Hindlimb muscle (tissue), 1 donor: Measurements from ENCODE around the gene COL4A1. TPM values are rescaled to one million over a fixed set of nuclear protein-coding genes. Genes with fewer than 3 reads are reported as not detected.
A peak's percentile ranks its signal among the peaks of the same experiment; 100 is the strongest.

Source experiments
- DNase-seq: peaks from one replicate; pipeline ENCODE4 v3.0.0-alpha.2; 2013
- polyA plus RNA-seq: library from polyadenylated mRNA; unstranded; fragments of 120-200 nt; gene quantifications from one replicate; pipeline ENCODE4 v1.2.1, GENCODE V29; 2013; ENCODE audit not compliant: insufficient read length

COL4A1 gene
- polyA plus RNA-seq, 1 donor = 706 TPM

DNA sequence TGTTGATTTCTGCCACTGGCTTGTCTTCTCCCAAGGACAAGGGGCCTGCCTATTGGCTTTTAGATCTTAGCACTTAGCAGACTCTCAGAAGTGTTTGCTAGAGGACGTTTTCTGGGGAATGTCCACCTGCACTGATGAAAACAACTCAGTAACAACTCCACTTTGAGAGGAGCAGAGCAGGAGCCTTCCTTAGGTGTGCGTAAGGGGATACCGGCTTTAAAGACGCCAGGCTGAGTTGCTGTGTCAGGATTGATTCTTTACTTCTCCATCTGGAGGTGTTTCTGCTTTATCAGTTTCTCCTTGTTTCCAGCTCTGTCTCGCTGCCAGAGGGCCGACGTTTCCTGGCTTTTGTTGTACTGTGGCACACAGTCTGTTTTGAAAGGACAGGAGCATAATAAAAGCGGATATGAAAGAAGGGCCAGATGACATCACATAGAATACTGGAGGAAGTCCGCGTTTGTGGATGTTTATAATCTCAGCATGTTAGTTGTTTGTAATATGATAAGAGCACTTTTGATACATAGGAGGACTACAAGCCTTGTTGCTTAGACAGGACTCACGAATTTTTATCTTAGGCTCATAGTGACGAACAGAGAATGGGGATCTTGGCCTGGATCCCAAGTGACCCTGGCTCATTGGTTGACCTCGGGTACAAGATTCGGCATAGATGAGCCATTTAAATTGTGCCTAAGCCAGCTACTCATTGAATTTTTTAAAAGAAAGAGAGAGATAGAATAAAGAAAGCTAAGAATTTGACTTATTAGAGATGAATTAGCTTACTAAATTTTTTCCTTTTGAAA is 34.7 kb upstream of the COL4A1 start:
- DNase-seq = no peak

DNA sequence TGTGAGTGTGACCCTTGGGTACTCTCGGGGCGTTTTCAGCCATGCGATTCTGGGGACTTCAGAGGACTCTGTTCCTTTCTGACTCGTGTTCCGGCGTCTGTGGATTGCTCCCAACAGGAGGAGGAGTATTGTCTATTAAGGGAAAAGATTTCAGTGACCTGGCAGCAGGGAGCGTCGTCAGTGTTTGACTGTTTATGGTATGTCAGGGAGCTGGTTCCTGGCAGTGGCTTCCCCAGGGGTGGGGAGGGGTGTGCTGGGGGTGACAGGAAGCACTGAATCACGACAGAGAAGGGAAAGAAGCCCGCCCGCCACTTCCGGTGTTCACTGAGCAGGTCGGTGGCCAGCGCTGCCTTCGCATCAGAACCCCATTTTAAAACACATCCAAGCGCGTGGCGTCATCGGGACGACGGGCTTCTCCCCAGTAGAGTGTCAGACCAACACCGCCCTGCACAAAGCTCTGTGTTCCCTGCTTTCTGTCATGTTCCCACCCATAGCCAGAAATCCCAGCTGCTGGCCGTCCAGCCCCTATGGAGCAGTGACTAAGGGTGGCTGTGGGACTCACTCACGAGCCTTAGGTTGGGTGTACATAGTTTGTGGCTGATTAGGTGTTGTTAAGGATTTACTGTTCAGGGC is 34.0 kb upstream of the COL4A1 start:
- DNase-seq = no peak

DNA sequence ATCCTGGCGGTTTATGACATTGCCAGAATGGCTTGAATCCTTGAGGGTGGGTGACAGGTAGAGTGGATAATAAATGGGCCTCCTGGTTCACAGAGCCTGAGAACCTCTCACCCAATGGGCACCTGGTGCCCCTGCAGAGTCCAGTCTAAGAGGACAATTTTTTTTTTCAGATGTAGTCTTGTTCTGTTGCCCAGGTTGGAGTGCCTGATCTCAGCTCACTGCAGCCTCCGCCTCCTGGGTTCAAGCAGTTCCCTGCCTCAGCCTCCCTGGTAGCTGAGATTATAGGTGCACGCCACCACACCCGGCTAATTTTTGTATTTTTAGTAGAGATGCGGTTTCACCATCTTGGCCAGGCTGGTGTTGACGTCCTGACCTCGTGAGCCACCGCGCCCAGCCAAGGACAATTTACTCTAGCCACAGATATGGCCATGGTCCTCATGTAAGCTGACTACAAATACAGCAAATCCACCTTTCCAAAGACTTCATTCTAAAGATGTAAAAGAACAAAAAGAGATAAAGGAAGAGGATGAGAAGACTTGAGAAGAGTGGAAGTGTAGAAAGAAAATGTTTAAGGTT is 33.1 kb upstream of the COL4A1 start:
- no peak for DNase-seq

DNA sequence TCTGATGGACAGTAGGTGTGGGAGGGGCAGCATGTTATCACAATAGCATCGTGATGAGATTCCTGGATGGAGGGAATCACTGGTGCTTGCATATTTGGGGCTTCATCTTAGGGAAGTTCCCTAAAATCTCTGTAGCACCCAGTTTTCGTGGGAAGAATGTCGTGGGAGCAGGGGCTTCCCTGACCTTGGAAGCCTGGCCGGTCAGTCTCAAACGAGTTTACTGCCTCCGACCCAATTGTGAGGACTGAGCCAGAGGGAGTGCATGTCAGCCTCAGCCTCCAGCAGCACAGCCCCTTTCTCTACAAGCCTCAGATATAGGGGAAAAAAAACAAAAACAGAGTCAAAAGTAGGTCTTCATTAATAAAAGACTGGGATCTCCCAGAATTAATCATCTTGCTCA is 32.3 kb upstream of the COL4A1 start:
- no peak for DNase-seq

DNA sequence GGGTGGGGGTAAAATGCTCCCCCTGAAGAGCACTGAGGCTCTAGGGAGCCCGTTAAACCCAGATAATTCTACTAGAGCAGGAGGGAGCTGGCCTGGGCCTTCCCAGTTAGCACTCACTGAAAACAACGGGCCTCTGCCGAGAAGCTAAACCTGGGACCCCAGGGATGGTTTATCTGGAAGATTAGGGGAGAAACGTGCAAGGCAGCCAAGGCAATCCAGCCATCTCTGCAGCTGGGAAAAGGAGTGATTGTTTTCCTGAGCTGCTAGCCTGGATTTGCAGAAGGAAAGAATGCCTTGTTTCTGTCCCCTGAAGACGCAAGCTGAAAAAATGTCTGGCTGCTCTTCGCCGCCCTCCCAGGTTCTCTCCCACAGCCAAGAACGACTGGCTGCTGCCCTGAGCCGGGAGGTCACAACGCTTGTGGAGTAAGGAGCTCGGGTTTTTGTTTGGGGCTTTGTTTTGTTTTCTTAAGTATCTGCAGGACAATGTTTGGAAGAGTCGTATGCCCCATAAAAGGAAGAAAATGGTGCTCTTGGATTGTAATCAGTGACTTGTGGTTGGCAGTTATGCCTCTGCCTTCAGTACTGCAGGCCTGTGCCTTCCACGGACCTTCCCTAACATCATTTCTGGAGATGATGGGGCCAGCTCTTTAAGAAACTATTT is 31.6 kb upstream of the COL4A1 start:
- DNase-seq = peak; percentile 82

DNA sequence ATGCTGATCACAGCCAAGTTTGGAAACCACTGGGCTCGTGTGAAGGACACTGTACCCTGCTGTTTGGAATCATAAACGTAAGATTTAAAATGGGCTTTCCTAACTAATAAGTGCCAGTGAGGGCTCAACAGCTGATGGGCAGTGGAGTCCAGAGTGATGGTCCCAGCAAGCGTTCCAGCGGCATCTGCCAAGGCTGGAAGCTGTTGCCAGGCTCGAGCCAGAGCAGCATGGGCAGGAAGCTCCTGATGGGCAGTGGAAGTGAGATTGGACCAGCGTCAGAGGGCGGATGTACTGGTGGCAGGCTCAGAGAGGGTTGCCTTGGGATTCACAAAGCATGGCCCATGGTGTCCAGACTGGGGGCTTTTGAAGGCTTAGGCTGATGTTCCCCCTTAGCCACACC is 30.3 kb upstream of the COL4A1 start:
- DNase-seq = no peak

DNA sequence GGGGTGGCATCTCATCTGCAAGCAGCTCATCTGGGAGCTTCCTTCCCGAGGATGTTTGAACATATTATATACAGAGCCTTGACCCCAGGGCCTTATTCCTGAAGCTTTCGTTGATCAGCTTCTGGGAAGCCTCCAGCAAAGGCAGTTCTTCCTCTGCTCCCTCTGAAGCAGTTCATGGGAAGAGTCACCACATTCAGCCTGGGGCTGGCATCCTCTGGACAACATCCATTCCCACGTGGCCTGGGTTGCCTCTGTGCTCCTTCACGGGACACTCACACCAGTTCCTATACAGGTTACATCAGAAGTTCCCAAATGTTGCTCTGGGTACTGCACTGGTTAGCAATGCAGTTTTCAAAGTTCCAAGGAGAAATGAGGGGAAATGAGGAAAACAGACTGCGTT is 29.7 kb upstream of the COL4A1 start:
- DNase-seq = no peak

DNA sequence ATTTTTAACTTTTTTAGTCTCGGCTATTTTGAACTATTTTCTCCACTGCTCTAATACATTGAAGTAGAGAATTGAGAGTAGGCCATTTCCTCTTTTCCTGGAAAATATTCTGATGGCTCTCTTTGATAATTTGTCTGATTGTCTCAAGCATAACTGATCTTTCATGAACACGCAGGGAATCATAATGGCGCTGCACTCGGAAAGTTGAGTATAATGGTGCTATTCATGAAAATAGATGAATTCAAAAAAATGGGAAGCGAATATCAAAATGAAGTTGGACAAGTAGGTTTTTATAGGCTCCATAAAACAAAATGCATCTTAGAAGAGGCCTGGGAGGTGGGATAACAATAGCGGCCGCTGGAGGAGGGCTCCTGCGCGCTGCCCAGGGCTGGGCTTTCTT is 29.2 kb upstream of the COL4A1 start:
- DNase-seq = no peak

DNA sequence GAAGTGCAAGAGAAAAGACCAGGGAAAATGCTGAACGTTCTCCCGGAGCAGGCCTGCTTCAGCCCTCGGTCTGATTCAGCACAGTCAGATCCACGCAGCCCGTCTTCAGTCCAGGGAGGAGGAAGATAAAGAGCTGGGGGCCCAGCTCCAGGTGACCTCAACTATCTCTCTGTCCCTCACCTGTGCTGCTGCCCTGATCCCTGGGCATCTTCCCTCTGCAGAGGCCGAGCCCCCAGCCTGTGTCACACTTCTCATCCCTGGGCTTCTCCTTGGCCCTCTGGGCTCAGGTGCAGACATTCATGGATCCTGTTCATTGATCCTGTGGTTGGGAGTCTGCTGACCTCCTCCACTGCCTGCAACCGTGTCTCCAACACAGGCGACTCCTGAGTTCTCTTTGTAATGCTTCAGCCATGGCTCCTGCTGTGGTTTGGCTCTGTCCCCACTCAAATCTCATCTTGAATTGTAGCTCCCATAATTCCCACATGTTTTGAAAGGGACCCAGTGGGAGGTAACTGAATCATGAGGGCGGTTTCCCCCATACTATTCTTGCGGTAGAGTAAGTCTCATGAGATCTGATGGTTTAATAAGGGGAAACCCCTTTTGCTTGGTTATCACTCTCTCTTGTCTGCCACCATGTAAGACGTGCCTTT is 28.0 kb upstream of the COL4A1 start:
- DNase-seq = no peak

DNA sequence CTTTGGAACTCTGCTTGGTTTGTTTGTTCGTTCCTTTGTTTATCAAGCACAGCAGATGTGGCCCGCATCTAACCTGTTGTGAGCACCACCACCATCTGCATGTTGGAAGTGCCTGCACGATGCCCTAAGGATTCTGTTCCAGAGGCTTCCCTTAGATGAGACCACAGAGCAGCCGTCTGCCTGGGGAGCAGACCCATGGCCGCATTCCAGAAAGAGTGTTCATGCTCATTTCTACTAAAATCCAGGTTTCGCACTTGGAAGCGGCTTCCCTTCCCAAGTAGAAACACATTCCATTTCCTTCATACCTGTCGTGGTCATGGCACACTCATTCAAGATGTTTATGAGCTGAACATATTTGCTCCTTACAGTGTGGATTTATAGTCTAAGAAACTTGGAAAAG is 27.3 kb upstream of the COL4A1 start:
- DNase-seq = no peak

DNA sequence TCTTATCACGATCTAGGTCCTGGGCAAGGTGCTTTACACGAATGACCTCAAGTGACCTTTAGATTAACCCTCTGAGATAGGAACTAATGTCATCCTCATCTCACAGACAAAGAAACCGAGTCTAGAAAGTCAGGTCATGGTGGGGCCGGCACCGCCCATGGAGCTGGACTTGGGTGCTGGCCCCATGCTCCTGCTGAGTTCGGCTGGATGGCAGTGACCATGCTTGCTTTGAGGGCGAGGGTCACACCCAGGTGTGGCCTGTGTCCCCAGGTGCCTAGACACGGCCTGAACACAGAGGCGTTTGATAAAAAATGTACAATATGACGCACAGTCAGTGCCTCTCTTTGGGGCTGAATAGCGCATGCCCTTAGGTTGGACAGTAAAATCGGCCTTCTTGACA is 26.9 kb upstream of the COL4A1 start:
- no peak for DNase-seq

DNA sequence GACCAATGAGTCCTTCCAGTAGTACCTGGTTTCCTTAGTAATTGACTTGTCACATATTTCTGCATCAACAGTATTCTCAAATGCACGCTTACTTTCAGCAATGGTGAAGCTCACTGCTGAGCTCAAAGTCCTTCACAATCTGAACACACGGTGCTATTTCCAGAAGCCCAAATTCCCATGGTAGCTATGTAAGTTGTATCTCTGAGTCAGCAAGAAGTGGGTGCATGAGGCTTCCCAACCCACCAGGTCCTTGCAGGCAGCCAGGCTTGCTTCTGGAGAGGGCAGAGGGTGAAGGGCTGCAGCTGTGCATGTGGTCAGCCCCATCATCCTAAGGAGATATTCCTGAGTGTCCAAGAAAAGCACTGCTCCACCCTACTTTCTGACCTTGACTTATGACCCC is 25.8 kb upstream of the COL4A1 start:
- no peak for DNase-seq

DNA sequence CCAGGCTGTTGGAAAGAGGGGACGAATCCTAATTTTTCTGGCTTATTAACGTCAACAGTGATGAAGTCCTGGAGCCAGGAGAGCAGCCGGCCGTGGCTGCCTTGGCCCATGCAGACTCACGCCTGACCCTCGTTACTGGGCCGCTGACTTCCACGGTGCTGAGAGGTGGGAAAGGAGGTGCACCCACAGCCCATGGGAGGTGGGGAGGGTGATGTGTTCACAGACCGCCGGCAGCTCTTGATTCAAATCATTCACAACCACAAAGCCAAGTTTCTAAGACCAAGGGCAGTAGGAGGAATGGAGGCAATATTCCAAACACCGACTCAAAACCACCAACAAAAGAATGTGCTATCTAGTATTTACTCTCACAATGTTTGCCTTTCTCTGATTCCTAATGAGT is 24.4 kb upstream of the COL4A1 start:
- no peak for DNase-seq

DNA sequence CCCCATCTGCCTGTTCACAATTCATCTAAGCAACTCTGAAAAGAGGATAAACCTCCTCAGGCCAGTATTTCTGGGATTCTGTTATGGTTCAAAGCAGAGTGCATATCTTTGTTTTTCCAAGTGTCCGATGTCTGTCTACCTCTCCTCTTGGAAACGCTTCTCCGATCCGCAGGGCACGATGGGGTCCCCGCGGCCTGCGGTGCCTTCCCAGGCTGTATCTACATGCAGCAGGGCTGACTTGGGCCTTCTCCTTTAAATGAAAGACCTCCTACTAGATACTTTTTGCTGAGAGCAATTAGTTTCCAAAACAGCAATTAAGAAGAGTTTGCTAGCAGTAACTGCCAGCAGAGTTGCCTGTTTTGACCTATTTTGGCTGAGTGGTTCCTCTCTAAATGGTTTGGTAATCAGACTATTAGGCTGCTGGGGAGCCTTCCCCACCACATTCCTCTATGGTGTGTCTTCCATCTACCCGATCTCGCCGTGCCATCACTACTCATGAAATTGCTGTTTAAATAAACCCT is 23.6 kb upstream of the COL4A1 start:
- DNase-seq = no peak

DNA sequence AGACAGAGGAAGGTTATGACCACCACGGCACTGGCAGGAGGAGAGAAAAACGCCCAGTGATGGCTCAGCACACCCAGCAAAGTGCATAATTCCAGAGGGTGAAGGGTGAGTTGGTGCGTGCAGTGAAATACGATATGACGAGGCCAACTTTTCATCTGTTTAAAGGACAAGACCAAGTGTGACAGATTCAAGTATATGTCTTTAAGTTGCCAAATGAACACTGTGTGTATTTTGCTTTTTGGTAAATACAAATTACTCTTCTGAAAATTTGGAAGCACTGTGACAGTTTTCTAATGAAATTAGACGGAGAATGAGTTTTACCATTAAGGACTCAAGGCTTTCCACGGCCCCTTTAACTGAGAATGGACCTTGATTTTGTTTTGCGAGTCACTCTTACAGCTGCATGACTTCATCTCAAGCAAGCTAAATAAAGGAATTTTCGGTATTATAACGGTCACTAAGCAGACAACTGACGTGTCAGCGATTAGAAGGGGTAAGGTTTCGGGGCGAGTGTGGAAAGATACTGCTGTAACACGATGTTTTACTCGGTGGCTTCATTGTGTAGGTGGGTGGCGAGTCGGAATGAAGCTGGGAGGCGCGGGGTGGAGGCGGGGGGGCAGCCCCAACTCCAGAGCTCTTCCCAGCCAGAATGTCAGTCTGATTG is 23.0 kb upstream of the COL4A1 start:
- no peak for DNase-seq

DNA sequence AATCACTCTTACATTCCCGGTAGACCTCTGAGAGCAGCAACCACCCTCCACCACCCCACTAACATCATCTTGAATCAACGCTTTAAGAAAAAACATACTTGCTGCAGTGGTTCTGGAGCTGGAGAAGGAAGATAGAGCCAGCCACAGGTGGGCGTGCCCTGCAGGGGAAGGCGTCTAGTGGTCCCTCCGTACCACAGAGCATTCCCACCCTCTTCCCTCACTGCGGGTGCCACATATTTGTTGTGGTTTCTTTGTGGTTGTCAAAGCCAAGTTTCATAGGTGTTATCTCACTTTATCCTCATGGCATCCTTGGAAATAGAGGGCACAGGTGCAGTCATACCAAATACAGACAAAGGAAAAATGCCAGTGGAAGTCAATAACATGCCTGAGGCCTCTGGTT is 22.3 kb upstream of the COL4A1 start:
- DNase-seq = no peak

DNA sequence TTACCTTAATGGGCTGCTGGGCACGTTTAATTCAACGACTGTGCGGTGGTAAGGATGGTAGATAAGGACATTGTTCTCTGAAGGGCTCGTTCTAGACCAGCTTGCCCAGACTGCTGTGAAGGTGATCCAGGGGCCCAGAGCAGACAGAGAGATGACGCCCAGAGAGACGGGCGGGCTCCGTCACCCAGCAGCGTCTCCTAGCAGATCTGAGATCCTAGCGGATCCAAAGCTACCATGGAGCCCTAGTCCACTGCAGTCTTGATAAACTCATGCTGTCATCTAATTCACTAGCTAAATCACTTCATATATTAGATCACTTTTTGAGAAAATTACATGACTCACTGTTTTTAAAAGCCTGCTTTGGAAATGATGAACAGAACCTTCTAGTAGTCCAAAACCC is 21.6 kb upstream of the COL4A1 start:
- no peak for DNase-seq

DNA sequence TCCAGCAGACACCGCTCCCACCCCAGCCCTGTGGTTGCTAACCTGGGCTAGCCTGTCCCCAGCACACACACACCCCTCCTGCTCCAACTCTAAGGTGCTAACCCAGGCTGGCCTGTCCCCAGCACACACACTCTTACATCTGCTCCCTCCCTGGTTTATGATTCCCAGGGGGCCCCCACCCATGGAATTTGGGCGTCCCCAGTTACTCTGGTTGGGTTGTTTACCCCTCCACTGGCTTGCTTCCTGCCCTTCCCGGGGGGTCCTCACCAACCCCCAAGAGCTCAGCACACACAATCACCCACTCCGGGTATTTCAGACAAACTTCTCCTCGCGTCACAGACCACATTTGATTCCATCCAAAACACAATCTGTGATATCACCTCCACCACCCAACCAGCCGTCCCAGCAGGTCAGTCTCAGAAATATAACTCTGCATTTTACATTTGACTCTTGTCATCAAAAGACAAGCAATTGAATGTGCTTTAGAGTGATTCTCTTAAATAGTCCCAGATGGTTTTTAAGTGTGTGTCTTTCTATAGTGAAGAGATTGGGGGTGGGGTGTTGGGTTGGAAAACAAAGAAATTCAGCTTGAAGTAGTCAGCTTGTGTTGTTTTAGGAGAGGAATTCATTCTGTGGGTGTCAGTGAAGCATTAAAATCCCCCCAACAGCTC is 20.2 kb upstream of the COL4A1 start:
- no peak for DNase-seq

DNA sequence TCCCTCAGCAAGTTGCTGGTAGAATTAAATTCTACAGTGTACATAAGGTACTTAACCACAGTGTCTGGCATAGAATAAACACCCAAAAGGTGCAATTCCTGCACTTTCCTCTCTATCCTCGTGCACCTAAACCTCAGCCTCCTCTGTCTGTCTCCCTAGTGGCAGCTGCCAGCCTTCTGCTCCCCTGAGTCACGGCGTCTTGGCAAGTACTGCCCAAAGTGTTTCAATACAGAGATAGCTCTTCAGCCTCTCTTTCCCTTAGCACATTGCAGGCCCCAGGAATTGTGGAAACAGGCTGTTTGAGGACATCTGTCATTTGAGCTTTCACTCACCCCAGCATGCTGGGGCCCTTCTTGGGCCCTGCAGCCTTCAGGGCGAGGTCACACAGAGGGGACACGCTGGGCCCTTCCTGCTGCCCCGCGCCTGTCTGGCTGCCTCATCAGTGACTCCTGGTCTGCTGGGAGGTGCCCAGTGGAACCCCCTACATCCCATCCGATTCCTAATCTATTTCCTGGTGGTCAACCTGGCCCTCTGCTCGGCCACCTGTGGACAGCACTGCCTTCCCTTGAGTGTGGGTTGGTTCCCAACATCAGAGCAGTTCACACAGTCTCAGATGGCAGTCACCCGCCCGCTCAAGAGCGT is 19.4 kb upstream of the COL4A1 start:
- DNase-seq = no peak

DNA sequence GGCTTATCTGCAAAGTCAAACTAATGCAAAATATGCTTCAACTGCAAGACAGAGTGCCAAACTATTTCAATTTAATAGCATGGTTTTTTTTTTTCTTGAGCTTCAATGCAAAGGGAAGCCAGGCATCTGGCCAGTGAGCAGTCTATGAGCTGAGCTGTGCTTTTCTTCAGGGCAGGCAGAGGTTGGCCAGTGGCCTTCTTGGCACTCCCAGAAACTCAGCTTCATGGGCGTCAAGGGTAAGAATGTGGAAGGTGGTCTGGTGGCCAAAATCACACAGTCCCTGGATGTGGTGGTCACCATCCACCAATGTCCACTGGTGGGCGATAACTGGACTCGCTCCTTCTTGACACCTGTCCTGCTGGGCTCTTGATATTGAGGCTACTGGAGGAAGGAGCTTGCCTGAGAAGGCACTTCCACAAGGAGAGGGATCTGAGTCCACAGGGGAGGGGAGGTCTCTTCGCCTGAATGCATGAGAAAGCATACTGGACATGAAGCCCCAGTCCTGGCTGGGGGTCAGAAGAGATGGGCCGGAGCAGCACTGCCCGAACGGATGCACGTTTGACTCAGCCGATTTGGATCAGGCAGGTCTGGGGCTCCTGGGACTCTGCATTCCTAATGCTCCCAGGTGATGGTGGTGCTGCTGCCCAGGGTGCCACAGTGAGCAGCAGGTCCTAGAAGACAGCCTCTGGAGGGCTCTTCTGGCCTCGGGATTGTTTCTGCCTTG is 17.2 kb upstream of the COL4A1 start:
- DNase-seq = no peak
